ENCODE results near the gene TSEN2. TPM values are rescaled to one million over a fixed set of nuclear protein-coding genes. Genes with fewer than 3 reads are reported as not detected.
A peak's percentile ranks its signal among the peaks of the same experiment; 100 is the strongest.

TSEN2 gene
- total RNA-seq, 1 donor from 2014 or later, result 8.6 TPM

GRCh38 chr3:12557473-12558100 is 73.3 kb downstream of the TSEN2 start:
- Mint-ChIP-seq H3K27me3 (ENCODE audit: low read depth) (no peaks in the 10 kb centered on the region), H3K36me3 (ENCODE audit: low read depth) (no peaks in the 10 kb centered on the region), H3K4me1 (ENCODE audit: low read depth) (peaks cover 56% of the 10 kb centered on the region), H3K9me3 (ENCODE audit: low read depth) (no peaks in the 10 kb centered on the region), H3K4me3 (ENCODE audit: unreplicated experiment) (peak overlapping the region; percentile 96), H3K27ac (ENCODE audit: unreplicated experiment) (peak overlapping the region; percentile 91)
- no peak for DNase-seq (ENCODE audit: low spot score)
- no peak for TF ChIP-seq CTCF (IDR thresholded peaks at IDR 0.05)

GRCh38 chr3:12558706-12559105 is 74.4 kb downstream of the TSEN2 start:
- H3K27ac Mint-ChIP-seq (ENCODE audit: unreplicated experiment), result peak overlapping the region; percentile 91
- DNase-seq (ENCODE audit: low spot score), result no peak
- TF ChIP-seq CTCF (IDR thresholded peaks at IDR 0.05), result no peak
- H3K4me3 Mint-ChIP-seq (ENCODE audit: unreplicated experiment), result peak overlapping the region; percentile 96
- peaks cover 66% of the 10 kb centered on the region for H3K4me1 Mint-ChIP-seq (ENCODE audit: low read depth)
- no peaks in the 10 kb centered on the region for H3K9me3 Mint-ChIP-seq (ENCODE audit: low read depth)
- H3K36me3 Mint-ChIP-seq (ENCODE audit: low read depth), result no peaks in the 10 kb centered on the region
- no peaks in the 10 kb centered on the region for H3K27me3 Mint-ChIP-seq (ENCODE audit: low read depth)

- peak overlapping the region; percentile 20 for H3K4me3 Mint-ChIP-seq (ENCODE audit: unreplicated experiment)
- no peak for TF ChIP-seq CTCF (IDR thresholded peaks at IDR 0.05)
- H3K27me3 Mint-ChIP-seq (ENCODE audit: low read depth), result no peaks in the 10 kb centered on the region
- no peaks in the 10 kb centered on the region for H3K9me3 Mint-ChIP-seq (ENCODE audit: low read depth)
- H3K36me3 Mint-ChIP-seq (ENCODE audit: low read depth), result no peaks in the 10 kb centered on the region
- no peak for DNase-seq (ENCODE audit: low spot score)
- peak overlapping the region; percentile 49 for H3K27ac Mint-ChIP-seq (ENCODE audit: unreplicated experiment)
- H3K4me1 Mint-ChIP-seq (ENCODE audit: low read depth), result peaks cover 72% of the 10 kb centered on the region
Measured at GRCh38 chr3:12559520-12559919, 75.2 kb downstream of the TSEN2 start.

- Mint-ChIP-seq H3K27ac (ENCODE audit: unreplicated experiment) (peak overlapping the region; percentile 33), H3K36me3 (ENCODE audit: low read depth) (peaks cover 4% of the 10 kb centered on the region), H3K4me1 (ENCODE audit: low read depth) (peaks cover 82% of the 10 kb centered on the region), H3K27me3 (ENCODE audit: low read depth) (no peaks in the 10 kb centered on the region), H3K4me3 (ENCODE audit: unreplicated experiment) (no peak overlapping the region), H3K9me3 (ENCODE audit: low read depth) (no peaks in the 10 kb centered on the region)
- DNase-seq (ENCODE audit: low spot score), result no peak
- no peak for TF ChIP-seq CTCF (IDR thresholded peaks at IDR 0.05)
Measured at GRCh38 chr3:12560505-12561190, 76.4 kb downstream of the TSEN2 start.

GRCh38 chr3:12561397-12561796 is 77.1 kb downstream of the TSEN2 start:
- no peaks in the 10 kb centered on the region for H3K27me3 Mint-ChIP-seq (ENCODE audit: low read depth)
- no peak for DNase-seq (ENCODE audit: low spot score)
- H3K4me3 Mint-ChIP-seq (ENCODE audit: unreplicated experiment), result no peak overlapping the region
- TF ChIP-seq CTCF (IDR thresholded peaks at IDR 0.05), result no peak
- H3K27ac Mint-ChIP-seq (ENCODE audit: unreplicated experiment), result no peak overlapping the region
- peaks cover 6% of the 10 kb centered on the region for H3K36me3 Mint-ChIP-seq (ENCODE audit: low read depth)
- peaks cover 78% of the 10 kb centered on the region for H3K4me1 Mint-ChIP-seq (ENCODE audit: low read depth)
- peaks cover 3% of the 10 kb centered on the region for H3K9me3 Mint-ChIP-seq (ENCODE audit: low read depth)

All from chondrocyte (in vitro differentiated cells).